ENCODE data around the gene MMEL1. TPM values are rescaled to one million over a fixed set of nuclear protein-coding genes. Genes with fewer than 3 reads are reported as not detected.
"Not testable (repeated sequence)": the region's sequence is repeated elsewhere in the genome, so short reads cannot be mapped to it uniquely, and the experiment has no call there.

The MMEL1 gene
- 0.35 TPM for polyA plus RNA-seq (2013, experiment 1 of 2)
- polyA plus RNA-seq (2013, experiment 2 of 2), result 0.32 TPM

- Histone ChIP-seq H3K36me3 (ENCODE audit: insufficient read depth, low read length) (no peaks in the 10 kb centered on the region), H3K27me3 (ENCODE audit: insufficient read depth, low read length) (peaks cover 27% of the 10 kb centered on the region), H3K27ac (ENCODE audit: low read depth, low read length) (no peak within 1 kb of the TSS), H3K9me3 (ENCODE audit: insufficient read depth, low read depth, low read length) (peaks cover 29% of the 10 kb centered on the region), H3K9ac (ENCODE audit: low read depth, low read length) (no peak within 1 kb of the TSS), H3K4me1 (ENCODE audit: insufficient read depth, low read length) (no peaks in the 10 kb centered on the region), H3K4me3 (ENCODE audit: low read length) (no peak within 1 kb of the TSS)
- 68% methylated on average over 16 of the region's 16 CpGs for WGBS
These were observed at the start of gene MMEL1 for GRCh38 chr1:2632561-2633361. MMEL1 (minus strand) TSS chr1:2633016; CDS start chr1:2629484, 3,532 bp downstream.

- H3K9me3 ChIP-seq (ENCODE audit: insufficient read depth, low read depth, low read length); H3K27ac ChIP-seq (ENCODE audit: low read depth, low read length); H3K4me1 ChIP-seq (ENCODE audit: insufficient read depth, low read length); H3K4me3 ChIP-seq (ENCODE audit: low read length); H3K27me3 ChIP-seq (ENCODE audit: insufficient read depth, low read length); H3K9ac ChIP-seq (ENCODE audit: low read depth, low read length); H3K36me3 ChIP-seq (ENCODE audit: insufficient read depth, low read length): not testable (repeated sequence)
- WGBS, result 40% methylated on average over 1 of the region's 10 CpGs
These were observed 43.9 kb upstream of the MMEL1 start for GRCh38 chr1:2676726-2677125.

- WGBS, result 84% methylated on average over 5 of the region's 11 CpGs
These were observed 38.8 kb upstream of the MMEL1 start for GRCh38 chr1:2671656-2672055.

GRCh38 chr1:2659806-2660205 is 27.0 kb upstream of the MMEL1 start:
- H3K27me3 ChIP-seq (ENCODE audit: insufficient read depth, low read length); H3K27ac ChIP-seq (ENCODE audit: low read depth, low read length); H3K4me1 ChIP-seq (ENCODE audit: insufficient read depth, low read length); H3K4me3 ChIP-seq (ENCODE audit: low read length); H3K9ac ChIP-seq (ENCODE audit: low read depth, low read length); H3K36me3 ChIP-seq (ENCODE audit: insufficient read depth, low read length): not testable (repeated sequence)
- peaks cover 16% of the 10 kb centered on the region for H3K9me3 ChIP-seq (ENCODE audit: insufficient read depth, low read depth, low read length)
- 65% methylated on average over 3 of the region's 8 CpGs for WGBS

More at GRCh38 chr1:2671656-2672055, 38.8 kb upstream of the MMEL1 start:
- not testable (repeated sequence) for H3K27me3 ChIP-seq (ENCODE audit: insufficient read depth, low read length); H3K27ac ChIP-seq (ENCODE audit: low read depth, low read length); H3K9me3 ChIP-seq (ENCODE audit: insufficient read depth, low read depth, low read length); H3K4me3 ChIP-seq (ENCODE audit: low read length); H3K4me1 ChIP-seq (ENCODE audit: insufficient read depth, low read length); H3K36me3 ChIP-seq (ENCODE audit: insufficient read depth, low read length); H3K9ac ChIP-seq (ENCODE audit: low read depth, low read length)

GRCh38 chr1:2657909-2658308 is 25.1 kb upstream of the MMEL1 start:
- not testable (repeated sequence) for H3K27ac ChIP-seq (ENCODE audit: low read depth, low read length); H3K4me3 ChIP-seq (ENCODE audit: low read length); H3K27me3 ChIP-seq (ENCODE audit: insufficient read depth, low read length); H3K4me1 ChIP-seq (ENCODE audit: insufficient read depth, low read length); H3K36me3 ChIP-seq (ENCODE audit: insufficient read depth, low read length); H3K9ac ChIP-seq (ENCODE audit: low read depth, low read length)
- H3K9me3 ChIP-seq (ENCODE audit: insufficient read depth, low read depth, low read length), result peaks cover 35% of the 10 kb centered on the region
- 87% methylated on average over 6 of the region's 10 CpGs for WGBS

GRCh38 chr1:2657124-2657523 is 24.3 kb upstream of the MMEL1 start:
- 67% methylated on average over 8 of the region's 12 CpGs for WGBS
- H3K27ac ChIP-seq (ENCODE audit: low read depth, low read length); H3K4me3 ChIP-seq (ENCODE audit: low read length); H3K36me3 ChIP-seq (ENCODE audit: insufficient read depth, low read length); H3K9ac ChIP-seq (ENCODE audit: low read depth, low read length); H3K4me1 ChIP-seq (ENCODE audit: insufficient read depth, low read length); H3K27me3 ChIP-seq (ENCODE audit: insufficient read depth, low read length): not testable (repeated sequence)
- H3K9me3 ChIP-seq (ENCODE audit: insufficient read depth, low read depth, low read length), result peaks cover 42% of the 10 kb centered on the region

GRCh38 chr1:2655598-2656434 is 23.0 kb upstream of the MMEL1 start:
- H3K4me1 ChIP-seq (ENCODE audit: insufficient read depth, low read length); H3K9ac ChIP-seq (ENCODE audit: low read depth, low read length); H3K27me3 ChIP-seq (ENCODE audit: insufficient read depth, low read length); H3K36me3 ChIP-seq (ENCODE audit: insufficient read depth, low read length); H3K4me3 ChIP-seq (ENCODE audit: low read length); H3K27ac ChIP-seq (ENCODE audit: low read depth, low read length): not testable (repeated sequence)
- 55% methylated on average over 16 of the region's 16 CpGs for WGBS
- H3K9me3 ChIP-seq (ENCODE audit: insufficient read depth, low read depth, low read length), result peaks cover 55% of the 10 kb centered on the region

GRCh38 chr1:2654443-2654948 is 21.7 kb upstream of the MMEL1 start:
- H3K9me3 ChIP-seq (ENCODE audit: insufficient read depth, low read depth, low read length), result peaks cover 65% of the 10 kb centered on the region
- not testable (repeated sequence) for H3K36me3 ChIP-seq (ENCODE audit: insufficient read depth, low read length); H3K4me1 ChIP-seq (ENCODE audit: insufficient read depth, low read length); H3K9ac ChIP-seq (ENCODE audit: low read depth, low read length); H3K27ac ChIP-seq (ENCODE audit: low read depth, low read length); H3K4me3 ChIP-seq (ENCODE audit: low read length); H3K27me3 ChIP-seq (ENCODE audit: insufficient read depth, low read length)
- WGBS, result 52% methylated on average over 14 of the region's 14 CpGs

- not testable (repeated sequence) for H3K36me3 ChIP-seq (ENCODE audit: insufficient read depth, low read length); H3K4me1 ChIP-seq (ENCODE audit: insufficient read depth, low read length); H3K27me3 ChIP-seq (ENCODE audit: insufficient read depth, low read length); H3K9ac ChIP-seq (ENCODE audit: low read depth, low read length); H3K27ac ChIP-seq (ENCODE audit: low read depth, low read length); H3K4me3 ChIP-seq (ENCODE audit: low read length)
- 53% methylated on average over 14 of the region's 14 CpGs for WGBS
- peaks cover 71% of the 10 kb centered on the region for H3K9me3 ChIP-seq (ENCODE audit: insufficient read depth, low read depth, low read length)
These were observed 21.1 kb upstream of the MMEL1 start for GRCh38 chr1:2653741-2654442.

- not testable (repeated sequence) for H3K4me1 ChIP-seq (ENCODE audit: insufficient read depth, low read length); H3K27ac ChIP-seq (ENCODE audit: low read depth, low read length); H3K4me3 ChIP-seq (ENCODE audit: low read length); H3K9ac ChIP-seq (ENCODE audit: low read depth, low read length); H3K27me3 ChIP-seq (ENCODE audit: insufficient read depth, low read length); H3K36me3 ChIP-seq (ENCODE audit: insufficient read depth, low read length)
- H3K9me3 ChIP-seq (ENCODE audit: insufficient read depth, low read depth, low read length), result peaks cover 78% of the 10 kb centered on the region
- 35% methylated on average over 12 of the region's 12 CpGs for WGBS
These were observed 20.2 kb upstream of the MMEL1 start for GRCh38 chr1:2652926-2653571.

All from HUES64 (cell line).